KOPT-K1 (cell line): ENCODE data around the gene EHBP1L1.
A peak's percentile ranks its signal among the peaks of the same experiment; 100 is the strongest.

Source experiments
- H3K27ac ChIP-seq: fragments of 200-600 bp; sonication (generic); 2 replicates; pipeline ENCODE4 v1.5.1; 2016; ENCODE audit warnings: antibody characterized with exemption, mild to moderate bottlenecking, low read depth, low read length; ENCODE audit not compliant: poor library complexity, severe bottlenecking
- H3K36me3 ChIP-seq: fragments of 200-600 bp; sonication (generic); 2 replicates; pipeline ENCODE4 v1.5.1; 2017; ENCODE audit warnings: antibody characterized with exemption, mild to moderate bottlenecking, low read length, moderate library complexity; ENCODE audit not compliant: insufficient read depth
- H3K9me3 ChIP-seq: fragments of 200-600 bp; sonication (generic); 2 replicates; pipeline ENCODE4 v1.5.1; 2017; ENCODE audit warnings: antibody characterized with exemption, low read length, mild to moderate bottlenecking; ENCODE audit not compliant: insufficient read depth, poor library complexity, severe bottlenecking

Gene EHBP1L1

DNA sequence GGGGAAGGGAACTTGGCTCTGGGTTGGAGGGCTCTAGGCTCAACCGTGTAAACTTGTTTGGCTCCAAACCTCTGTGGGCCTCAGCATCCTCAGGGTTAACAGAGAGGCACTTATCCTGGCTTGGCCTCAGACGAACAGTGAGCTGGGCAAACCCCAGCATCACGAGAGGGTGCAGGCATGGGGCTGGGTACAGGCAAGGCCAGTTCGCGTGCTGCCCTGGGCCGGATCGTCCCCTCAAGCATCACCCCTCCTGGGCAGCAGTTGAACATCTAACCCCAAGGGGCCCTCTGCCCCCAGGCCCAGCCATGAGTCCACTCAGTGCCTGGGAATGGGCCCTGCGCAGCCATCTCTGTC, 1.9 kb downstream of the EHBP1L1 start:
- Histone ChIP-seq H3K27ac (no peak overlapping the region), H3K36me3 (peaks cover 38% of the 10 kb centered on the region), H3K9me3 (no peaks in the 10 kb centered on the region)

DNA sequence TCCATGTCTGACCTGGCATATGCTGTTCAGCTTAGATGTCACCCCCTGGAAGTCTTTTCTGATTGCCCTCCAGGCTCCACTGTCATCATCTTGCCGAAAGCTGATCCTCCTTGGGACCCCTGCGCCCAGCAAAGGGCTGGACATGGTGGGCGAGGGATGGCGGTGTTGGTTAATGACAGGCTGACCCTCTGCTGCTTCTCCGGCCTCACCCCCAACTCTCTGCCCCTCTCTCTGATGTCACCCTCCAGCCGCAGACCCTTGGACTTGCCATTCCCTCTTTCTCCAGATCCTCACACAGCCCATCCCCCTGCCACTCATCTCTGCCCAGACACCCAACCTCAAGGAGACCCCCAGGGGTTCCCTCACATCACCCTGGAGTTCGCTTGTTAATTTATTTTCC, 2.3 kb downstream of the EHBP1L1 start:
- Histone ChIP-seq H3K27ac (no peak overlapping the region), H3K36me3 (peaks cover 42% of the 10 kb centered on the region), H3K9me3 (no peaks in the 10 kb centered on the region)

DNA sequence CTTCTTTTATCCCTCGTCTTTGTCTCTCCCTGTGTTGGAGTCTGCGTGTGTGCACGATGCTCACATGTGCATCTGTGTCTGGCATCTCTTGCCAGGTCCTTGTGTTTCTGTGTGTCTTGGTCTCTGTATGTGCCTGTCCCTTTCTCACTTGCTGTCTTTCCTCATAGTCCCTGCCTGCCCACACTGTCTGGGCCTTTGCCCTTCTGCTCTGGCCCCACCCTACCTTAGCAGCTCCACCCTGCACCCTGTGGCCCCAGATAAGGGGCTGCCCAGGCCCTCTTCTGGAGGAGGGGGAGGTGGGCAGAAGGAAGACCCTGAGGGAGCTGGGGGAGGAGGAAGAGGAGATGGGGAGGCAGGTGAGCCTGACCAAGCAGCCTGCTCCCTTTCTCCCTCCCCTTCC, 2.8 kb downstream of the EHBP1L1 start:
- peaks cover 44% of the 10 kb centered on the region for H3K36me3 ChIP-seq
- H3K9me3 ChIP-seq: no peaks in the 10 kb centered on the region
- no peak overlapping the region for H3K27ac ChIP-seq

DNA sequence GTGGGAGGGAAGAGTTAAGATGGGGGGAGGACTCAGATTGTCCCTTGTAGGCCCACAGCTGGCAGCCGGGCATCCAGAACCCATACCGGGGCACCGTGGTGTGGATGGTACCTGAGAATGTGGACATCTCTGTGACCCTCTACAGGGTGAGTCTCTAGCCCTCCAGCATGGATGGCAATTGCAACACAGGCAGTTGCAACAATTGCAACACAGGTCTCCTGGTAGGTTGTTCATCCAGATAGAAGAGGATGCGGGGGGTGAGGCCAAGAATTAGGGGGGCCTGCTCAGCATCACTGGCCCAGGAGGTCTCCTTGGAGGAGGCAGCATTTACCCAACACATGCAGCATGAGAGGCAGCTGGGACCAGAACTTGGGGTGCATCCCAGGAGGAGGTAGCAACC, 3.4 kb downstream of the EHBP1L1 start:
- H3K9me3 ChIP-seq: no peaks in the 10 kb centered on the region
- no peak overlapping the region for H3K27ac ChIP-seq
- peaks cover 51% of the 10 kb centered on the region for H3K36me3 ChIP-seq

DNA sequence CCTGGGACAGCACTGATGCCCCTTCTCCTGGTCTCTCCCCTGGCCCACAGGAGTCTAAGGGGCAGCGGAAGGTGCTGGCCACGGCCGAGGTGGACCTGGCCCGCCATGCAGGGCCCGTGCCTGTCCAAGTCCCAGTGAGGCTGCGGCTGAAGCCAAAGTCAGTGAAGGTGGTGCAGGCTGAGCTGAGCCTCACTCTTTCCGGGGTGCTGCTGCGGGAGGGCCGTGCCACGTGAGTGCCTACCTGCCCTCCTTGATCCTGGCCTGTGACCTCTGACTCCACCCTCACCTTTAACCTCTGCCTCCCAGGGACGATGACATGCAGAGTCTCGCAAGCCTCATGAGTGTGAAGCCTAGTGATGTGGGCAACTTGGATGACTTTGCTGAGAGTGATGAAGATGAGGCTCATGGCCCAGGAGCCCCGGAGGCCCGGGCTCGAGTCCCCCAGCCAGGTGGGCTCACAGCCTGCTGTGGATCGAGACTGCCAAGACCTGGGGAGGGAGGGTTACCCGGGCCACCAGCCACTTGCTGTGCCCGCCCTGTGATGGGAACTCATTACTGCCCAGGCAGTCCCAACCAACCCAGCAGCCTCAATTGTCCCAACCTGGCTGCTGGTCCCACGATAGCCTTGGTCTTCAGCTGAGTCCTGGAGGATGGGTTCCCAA, 4.3 kb downstream of the EHBP1L1 start:
- H3K36me3 ChIP-seq: peaks cover 56% of the 10 kb centered on the region
- no peaks in the 10 kb centered on the region for H3K9me3 ChIP-seq
- H3K27ac ChIP-seq: no peak overlapping the region

DNA sequence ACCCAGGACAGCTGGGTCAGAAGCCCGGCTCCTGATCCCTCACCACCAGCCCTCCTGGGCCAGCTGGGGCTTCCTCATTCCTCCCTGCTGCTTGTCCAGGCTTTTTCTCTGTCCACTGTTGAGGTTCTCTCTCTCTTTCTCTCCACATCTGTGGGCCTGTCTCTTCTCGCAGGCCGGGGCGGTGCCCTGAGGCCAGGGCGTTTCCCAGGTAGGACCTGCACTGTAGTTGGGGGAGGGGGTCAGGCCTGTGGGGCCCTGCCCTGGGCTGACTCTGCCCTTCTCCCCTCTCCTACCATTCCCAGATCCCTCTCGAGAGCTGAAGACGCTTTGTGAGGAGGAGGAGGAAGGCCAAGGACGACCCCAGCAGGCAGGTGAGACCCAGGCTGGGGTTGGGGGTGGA, 4.9 kb downstream of the EHBP1L1 start:
- Histone ChIP-seq H3K36me3 (peaks cover 62% of the 10 kb centered on the region), H3K27ac (no peak overlapping the region), H3K9me3 (no peaks in the 10 kb centered on the region)

DNA sequence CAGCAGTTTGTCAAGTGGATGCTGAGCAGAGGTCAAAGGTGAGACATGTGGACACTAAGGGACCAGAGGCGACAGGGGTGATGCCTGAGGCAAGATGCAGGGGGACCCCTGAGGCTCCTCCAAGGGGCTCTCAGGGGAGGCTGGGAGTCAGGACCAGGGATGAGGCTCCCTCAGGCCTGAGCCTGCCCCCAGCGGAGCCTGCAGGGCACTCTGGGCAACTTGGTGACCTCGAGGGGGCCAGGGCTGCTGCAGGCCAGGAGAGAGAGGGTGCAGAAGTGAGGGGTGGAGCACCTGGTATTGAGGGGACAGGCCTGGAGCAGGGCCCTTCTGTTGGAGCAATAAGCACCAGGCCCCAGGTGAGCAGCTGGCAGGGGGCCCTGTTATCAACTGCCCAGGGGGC, 6.1 kb downstream of the EHBP1L1 start:
- Histone ChIP-seq H3K27ac (no peak overlapping the region), H3K36me3 (peaks cover 73% of the 10 kb centered on the region), H3K9me3 (no peaks in the 10 kb centered on the region)

DNA sequence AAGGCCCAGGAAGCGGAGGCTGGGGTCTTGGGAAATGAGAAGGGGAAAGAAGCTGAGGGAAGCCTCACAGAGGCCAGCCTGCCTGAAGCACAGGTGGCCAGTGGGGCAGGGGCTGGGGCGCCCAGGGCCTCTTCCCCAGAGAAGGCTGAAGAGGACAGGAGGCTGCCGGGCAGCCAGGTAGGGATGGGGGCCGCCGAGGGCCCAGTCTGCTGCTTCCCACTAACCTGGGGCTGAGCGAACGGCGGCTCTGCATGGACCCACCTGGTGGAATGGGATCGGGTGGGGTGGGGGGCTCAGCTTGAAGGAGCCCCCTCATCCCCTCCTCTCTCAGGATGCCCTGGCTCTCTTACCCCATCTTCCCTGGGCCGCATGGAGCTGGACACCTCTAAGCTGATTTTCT, 7.7 kb downstream of the EHBP1L1 start:
- Histone ChIP-seq H3K36me3 (peaks cover 73% of the 10 kb centered on the region), H3K9me3 (no peaks in the 10 kb centered on the region), H3K27ac (no peak overlapping the region)

DNA sequence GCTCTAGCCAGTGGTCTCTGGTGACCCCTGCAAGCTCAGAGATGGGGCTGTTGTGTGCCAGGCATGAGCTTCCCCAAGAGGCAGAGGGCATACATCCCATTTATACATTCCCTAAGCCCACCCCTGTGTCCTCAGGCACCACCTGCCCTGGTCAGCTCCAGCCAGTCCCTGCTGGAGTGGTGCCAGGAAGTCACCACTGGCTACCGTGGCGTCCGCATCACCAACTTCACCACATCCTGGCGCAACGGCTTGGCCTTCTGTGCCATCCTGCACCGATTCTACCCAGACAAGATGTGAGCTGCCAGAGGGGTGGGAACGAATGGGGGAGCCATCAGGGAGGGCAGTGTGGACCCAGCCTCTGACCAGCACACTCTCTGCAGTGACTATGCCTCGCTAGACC, 8.3 kb downstream of the EHBP1L1 start:
- peaks cover 71% of the 10 kb centered on the region for H3K36me3 ChIP-seq
- no peaks in the 10 kb centered on the region for H3K9me3 ChIP-seq
- H3K27ac ChIP-seq: no peak overlapping the region

DNA sequence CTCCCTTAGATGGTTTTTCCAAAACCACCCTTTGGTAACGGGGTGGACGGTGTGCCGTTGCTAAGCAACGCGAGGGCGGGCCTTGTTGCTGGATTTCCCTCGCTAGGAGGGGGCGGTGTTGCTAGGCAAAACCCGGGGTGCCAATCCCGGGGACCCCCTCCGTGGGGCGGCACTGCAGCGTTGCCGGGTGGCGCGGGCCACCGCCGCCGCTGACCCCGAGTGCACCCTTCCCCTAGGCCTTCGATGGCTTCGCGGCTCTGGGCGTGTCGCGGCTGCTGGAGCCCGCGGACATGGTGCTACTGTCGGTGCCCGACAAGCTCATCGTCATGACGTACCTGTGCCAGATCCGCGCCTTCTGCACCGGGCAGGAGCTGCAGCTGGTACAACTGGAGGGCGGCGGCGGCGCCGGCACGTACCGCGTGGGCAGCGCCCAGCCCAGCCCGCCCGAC, 8.9 kb downstream of the EHBP1L1 start:
- Histone ChIP-seq H3K27ac (no peak overlapping the region), H3K9me3 (no peaks in the 10 kb centered on the region), H3K36me3 (peaks cover 67% of the 10 kb centered on the region)

DNA sequence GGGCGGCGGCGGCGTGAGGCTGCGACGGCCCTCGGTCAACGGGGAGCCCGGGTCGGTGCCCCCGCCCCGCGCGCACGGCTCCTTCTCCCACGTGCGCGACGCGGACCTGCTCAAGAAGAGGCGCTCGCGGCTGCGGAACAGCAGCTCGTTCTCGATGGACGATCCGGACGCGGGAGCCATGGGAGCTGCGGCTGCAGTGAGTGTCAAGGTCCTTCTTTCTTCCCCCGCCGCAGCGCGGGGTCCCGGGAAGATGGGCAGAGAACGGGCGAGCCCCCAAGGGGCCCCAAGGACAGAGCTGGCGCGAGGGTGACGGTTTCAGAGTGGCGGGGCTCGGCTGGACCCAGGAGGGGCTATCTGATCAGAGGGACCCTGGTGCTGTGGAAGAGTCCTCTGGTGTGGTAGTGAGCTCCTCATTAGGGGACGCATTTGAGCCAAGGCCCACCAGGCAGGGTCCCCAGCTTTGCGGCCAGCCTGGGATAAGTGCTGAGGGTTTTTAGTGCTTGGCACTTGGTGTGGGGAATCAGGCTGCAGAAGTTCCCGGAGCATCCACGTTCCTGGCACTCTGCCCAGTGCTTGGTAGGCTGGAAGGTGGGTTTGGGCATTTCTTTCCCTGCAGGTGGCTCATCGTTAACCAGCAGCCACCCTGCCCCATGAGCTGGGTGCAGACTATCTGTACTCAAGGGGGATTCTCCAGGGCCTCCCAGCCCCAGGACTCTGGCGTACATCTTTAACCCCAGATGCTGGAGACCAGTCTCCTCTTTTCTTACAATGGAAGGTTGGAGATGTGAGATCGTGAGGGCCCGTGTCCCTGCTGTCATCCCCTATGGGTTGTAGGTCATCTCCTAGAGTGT, 9.8 kb downstream of the EHBP1L1 start:
- Histone ChIP-seq H3K36me3 (peaks cover 67% of the 10 kb centered on the region), H3K27ac (no peak overlapping the region), H3K9me3 (no peaks in the 10 kb centered on the region)

DNA sequence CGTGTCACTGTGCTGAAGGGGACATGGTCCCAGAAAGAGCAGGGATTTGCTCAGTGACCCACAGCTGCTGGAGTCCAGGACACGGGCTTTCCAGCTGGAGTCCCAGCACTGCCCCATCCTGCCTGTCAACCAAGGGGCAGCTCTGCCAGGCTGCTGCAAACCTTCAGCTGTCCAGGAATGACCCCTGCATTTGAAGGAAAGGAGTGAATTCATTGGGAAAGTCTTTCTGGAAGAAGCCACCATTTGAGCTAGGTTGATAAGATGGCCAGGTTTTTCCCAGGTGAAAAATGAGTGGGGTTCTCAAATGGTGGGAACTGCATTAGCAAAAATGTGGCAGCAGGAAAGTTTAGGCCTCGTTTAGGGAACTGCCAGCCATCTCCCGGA, 10.4 kb downstream of the EHBP1L1 start:
- Histone ChIP-seq H3K36me3 (peaks cover 66% of the 10 kb centered on the region), H3K27ac (no peak overlapping the region), H3K9me3 (no peaks in the 10 kb centered on the region)

DNA sequence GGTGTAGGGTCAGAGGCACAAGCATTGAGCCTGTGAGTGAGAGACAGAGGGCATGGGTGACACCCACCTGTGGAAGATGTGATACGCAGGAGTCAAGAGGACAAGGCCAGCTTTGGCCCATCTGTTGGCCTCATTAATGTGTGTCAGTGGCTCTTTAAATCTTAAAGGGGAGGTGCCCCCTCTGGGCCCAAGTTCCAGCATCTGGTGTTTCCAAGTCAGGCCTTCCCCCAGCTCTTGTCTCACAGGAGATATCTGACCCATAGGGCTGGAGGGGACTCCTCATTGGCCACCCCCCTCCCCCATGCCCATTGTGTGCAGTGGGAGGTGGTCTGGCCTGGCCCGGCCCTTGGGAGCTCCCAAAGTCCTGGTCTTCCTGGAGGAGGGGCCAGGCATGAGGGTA, 10.8 kb downstream of the EHBP1L1 start:
- H3K9me3 ChIP-seq: no peaks in the 10 kb centered on the region
- H3K27ac ChIP-seq: no peak overlapping the region
- H3K36me3 ChIP-seq: peaks cover 65% of the 10 kb centered on the region

DNA sequence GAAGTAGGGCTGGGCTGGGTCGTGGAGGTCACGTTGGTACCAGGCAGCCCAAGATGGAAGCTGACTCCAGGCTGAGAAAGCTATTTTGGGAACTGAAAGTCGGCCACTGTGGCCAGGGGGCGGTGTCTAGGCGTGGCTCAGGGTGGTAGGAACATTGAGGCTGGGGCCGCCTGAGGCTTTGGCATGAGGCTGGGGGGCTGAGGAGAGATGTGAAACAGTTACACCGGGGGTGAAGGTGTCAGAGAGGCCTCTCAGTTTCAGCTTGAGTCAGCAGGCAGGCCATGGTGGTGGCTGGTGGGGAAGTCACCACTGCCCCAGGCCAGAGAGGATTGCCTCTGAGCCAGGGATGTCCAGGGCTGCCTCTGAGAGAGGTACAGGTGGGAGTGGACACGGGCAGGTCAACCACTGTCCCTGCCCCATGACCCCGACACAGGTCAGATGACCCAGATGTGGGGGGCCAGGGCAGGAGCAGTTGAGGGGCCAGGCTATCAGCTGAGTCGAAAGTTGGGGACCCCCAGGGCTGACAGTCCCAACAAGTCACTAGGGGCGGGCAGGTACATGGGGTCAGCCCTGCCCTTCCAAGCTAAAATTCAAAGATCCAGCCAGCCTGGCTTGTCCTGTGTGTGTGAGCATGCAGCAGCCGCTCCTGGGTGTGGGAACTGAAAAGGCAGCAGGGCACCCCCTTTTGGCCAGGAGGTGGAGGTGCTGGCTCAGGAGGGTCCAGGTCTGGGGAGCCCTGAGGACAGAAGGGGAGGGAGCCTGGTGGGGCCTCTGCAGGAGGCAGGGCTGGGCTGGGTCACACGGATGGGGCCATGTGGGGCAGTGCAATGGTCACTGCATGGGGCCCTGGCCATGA, 12.6 kb downstream of the EHBP1L1 start:
- H3K36me3 ChIP-seq: peaks cover 64% of the 10 kb centered on the region
- H3K27ac ChIP-seq: peak overlapping the region; percentile 16

More for the DNA sequence above, 12.6 kb downstream of the EHBP1L1 start:
- H3K9me3 ChIP-seq: no peaks in the 10 kb centered on the region
